ENCODE measurements around the gene LCK. TPM values are rescaled to one million over a fixed set of nuclear protein-coding genes. Genes with fewer than 3 reads are reported as not detected.

The LCK gene
- total and polyA plus RNA-seq, 2 donors (not counting 1 experiment from before 2014, with no cell fraction given), result not detected

- Histone ChIP-seq H3K4me1 (ENCODE audit: control insufficient read depth, extremely low read depth, insufficient read depth, low read length) (peaks cover 6% of the 10 kb centered on the region), H3K36me3 (ENCODE audit: control insufficient read depth, insufficient read depth, low read length) (no peaks in the 10 kb centered on the region), H2AFZ (ENCODE audit: low read length) (peak within 1 kb of the TSS; percentile 70), H3K9me3 (ENCODE audit: control insufficient read depth, insufficient read depth, low read depth, low read length) (no peaks in the 10 kb centered on the region), H3K4me3 (replicated peaks in 1 of 4; ENCODE audit: control extremely low read depth in 1 of 4, insufficient read depth in 1 of 4, low read depth in 3 of 4, low read length in 4 of 4) (peak within 1 kb of the TSS; percentile 76 to 87 (median 82)), H3K9ac (ENCODE audit: insufficient read depth, low read length) (peak within 1 kb of the TSS; percentile 91), H3K4me2 (ENCODE audit: extremely low read depth, insufficient read depth, low read length) (peak within 1 kb of the TSS; percentile 99), H4K20me1 (ENCODE audit: control insufficient read depth, extremely low read depth, insufficient read depth, low read length) (no peaks in the 10 kb centered on the region), H3K79me2 (ENCODE audit: control insufficient read depth, insufficient read depth, low read length) (no peaks in the 10 kb centered on the region), H3K27me3 (ENCODE audit: control insufficient read depth, insufficient read depth, low read length) (no peaks in the 10 kb centered on the region), H3K27ac (ENCODE audit: insufficient read depth, low read length) (peak within 1 kb of the TSS; percentile 90)
- peak; percentile 74 to 77 for DNase-seq (ENCODE audit: low read depth in 2 of 2)
- TF ChIP-seq CTCF (conservative IDR thresholded peaks at IDR 0.05 in 1 of 2, IDR thresholded peaks at IDR 0.05 in 1 of 2; ENCODE audit: low read depth in 1 of 2, low read length in 2 of 2) (no peak), EZH2 (IDR thresholded peaks at IDR 0.05; ENCODE audit: low read length, missing control alignments) (no peak)
These were observed 45.4 kb upstream of the LCK start, which contains the start of gene IQCC for GRCh38 chr1:32205401-32206370. Gene IQCC (plus strand): TSS chr1:32205671. CDS start chr1:32205682, 11 bp downstream.

- Histone ChIP-seq H3K4me1 (ENCODE audit: control insufficient read depth, extremely low read depth, insufficient read depth, low read length) (peaks cover 3% of the 10 kb centered on the region), H3K4me2 (ENCODE audit: extremely low read depth, insufficient read depth, low read length) (no peak overlapping the region), H3K27me3 (ENCODE audit: control insufficient read depth, insufficient read depth, low read length) (no peaks in the 10 kb centered on the region), H3K4me3 (replicated peaks in 1 of 4; ENCODE audit: control extremely low read depth in 1 of 4, insufficient read depth in 1 of 4, low read depth in 3 of 4, low read length in 4 of 4) (no peak overlapping the region), H3K36me3 (ENCODE audit: control insufficient read depth, insufficient read depth, low read length) (no peaks in the 10 kb centered on the region), H3K27ac (ENCODE audit: insufficient read depth, low read length) (no peak overlapping the region), H2AFZ (ENCODE audit: low read length) (no peak overlapping the region), H4K20me1 (ENCODE audit: control insufficient read depth, extremely low read depth, insufficient read depth, low read length) (no peaks in the 10 kb centered on the region), H3K9me3 (ENCODE audit: control insufficient read depth, insufficient read depth, low read depth, low read length) (no peaks in the 10 kb centered on the region), H3K79me2 (ENCODE audit: control insufficient read depth, insufficient read depth, low read length) (no peaks in the 10 kb centered on the region), H3K9ac (ENCODE audit: insufficient read depth, low read length) (no peak overlapping the region)
- no peak for TF ChIP-seq EZH2 (IDR thresholded peaks at IDR 0.05; ENCODE audit: low read length, missing control alignments)
- no peak for TF ChIP-seq CTCF (conservative IDR thresholded peaks at IDR 0.05 in 1 of 2, IDR thresholded peaks at IDR 0.05 in 1 of 2; ENCODE audit: low read depth in 1 of 2, low read length in 2 of 2)
- DNase-seq (ENCODE audit: low read depth in 2 of 2), result no peak
These were observed 42.6 kb upstream of the LCK start for GRCh38 chr1:32208469-32208868.

- H4K20me1 ChIP-seq (ENCODE audit: control insufficient read depth, extremely low read depth, insufficient read depth, low read length), result no peaks in the 10 kb centered on the region
- no peak within 1 kb of the TSS for H2AFZ ChIP-seq (ENCODE audit: low read length)
- H3K79me2 ChIP-seq (ENCODE audit: control insufficient read depth, insufficient read depth, low read length), result no peaks in the 10 kb centered on the region
- no peaks in the 10 kb centered on the region for H3K36me3 ChIP-seq (ENCODE audit: control insufficient read depth, insufficient read depth, low read length)
- no peaks in the 10 kb centered on the region for H3K27me3 ChIP-seq (ENCODE audit: control insufficient read depth, insufficient read depth, low read length)
- peak; percentile 31 to 55 for DNase-seq (ENCODE audit: low read depth in 2 of 2)
- TF ChIP-seq CTCF (conservative IDR thresholded peaks at IDR 0.05 in 1 of 2, IDR thresholded peaks at IDR 0.05 in 1 of 2; ENCODE audit: low read depth in 1 of 2, low read length in 2 of 2), result no peak
- no peak for TF ChIP-seq EZH2 (IDR thresholded peaks at IDR 0.05; ENCODE audit: low read length, missing control alignments)
- peaks cover 3% of the 10 kb centered on the region for H3K4me1 ChIP-seq (ENCODE audit: control insufficient read depth, extremely low read depth, insufficient read depth, low read length)
- no peak within 1 kb of the TSS for H3K4me3 ChIP-seq (replicated peaks in 1 of 4; ENCODE audit: control extremely low read depth in 1 of 4, insufficient read depth in 1 of 4, low read depth in 3 of 4, low read length in 4 of 4)
- H3K4me2 ChIP-seq (ENCODE audit: extremely low read depth, insufficient read depth, low read length), result no peak within 1 kb of the TSS
- no peak within 1 kb of the TSS for H3K27ac ChIP-seq (ENCODE audit: insufficient read depth, low read length)
- H3K9ac ChIP-seq (ENCODE audit: insufficient read depth, low read length), result no peak within 1 kb of the TSS
- no peaks in the 10 kb centered on the region for H3K9me3 ChIP-seq (ENCODE audit: control insufficient read depth, insufficient read depth, low read depth, low read length)
These were observed 42.2 kb upstream of the LCK start, which contains the start of gene DCDC2B for GRCh38 chr1:32208891-32209328. Gene DCDC2B (plus strand): TSS chr1:32209089. CDS start chr1:32209094, 5 bp downstream.

Measured in fibroblast of lung (primary cell).